ENCODE results near the gene SEC14L6. TPM values are rescaled to one million over a fixed set of nuclear protein-coding genes. Genes with fewer than 3 reads are reported as not detected.
"Not testable (repeated sequence)": the region's sequence is repeated elsewhere in the genome, so short reads cannot be mapped to it uniquely, and the experiment has no call there.

The SEC14L6 gene
- total RNA-seq, 4 donors from 2014 or later: 7.7 to 72.1 (median 45.0) TPM

DNA sequence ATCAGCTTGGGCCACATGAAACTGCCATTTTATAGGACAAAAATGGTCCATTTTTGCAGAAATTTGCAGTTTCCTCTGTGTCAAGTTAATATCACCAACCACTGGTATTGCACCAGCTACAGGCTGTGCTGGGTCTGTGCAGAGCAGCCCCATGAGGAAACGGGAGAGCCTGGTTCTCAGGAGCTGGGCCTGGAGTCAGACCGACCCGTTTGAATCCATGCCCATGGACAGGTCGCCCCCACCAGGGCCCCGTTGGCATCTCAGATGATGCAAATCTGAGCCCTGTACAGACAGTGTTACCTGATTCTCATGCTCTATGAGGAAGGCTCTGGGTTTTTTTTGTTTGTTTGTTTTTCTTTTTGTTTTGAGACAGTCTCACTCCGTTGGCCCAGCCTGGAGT, 9.8 kb upstream of the SEC14L6 start:
- no peak for DNase-seq (ENCODE audit: low spot score in 2 of 2)
- 65 to 79% methylated on average over 6 of the region's 6 CpGs for WGBS, 2 donors
- TF ChIP-seq POLR2A (IDR thresholded peaks at IDR 0.05): no peak
- TF ChIP-seq, protein P1, sequence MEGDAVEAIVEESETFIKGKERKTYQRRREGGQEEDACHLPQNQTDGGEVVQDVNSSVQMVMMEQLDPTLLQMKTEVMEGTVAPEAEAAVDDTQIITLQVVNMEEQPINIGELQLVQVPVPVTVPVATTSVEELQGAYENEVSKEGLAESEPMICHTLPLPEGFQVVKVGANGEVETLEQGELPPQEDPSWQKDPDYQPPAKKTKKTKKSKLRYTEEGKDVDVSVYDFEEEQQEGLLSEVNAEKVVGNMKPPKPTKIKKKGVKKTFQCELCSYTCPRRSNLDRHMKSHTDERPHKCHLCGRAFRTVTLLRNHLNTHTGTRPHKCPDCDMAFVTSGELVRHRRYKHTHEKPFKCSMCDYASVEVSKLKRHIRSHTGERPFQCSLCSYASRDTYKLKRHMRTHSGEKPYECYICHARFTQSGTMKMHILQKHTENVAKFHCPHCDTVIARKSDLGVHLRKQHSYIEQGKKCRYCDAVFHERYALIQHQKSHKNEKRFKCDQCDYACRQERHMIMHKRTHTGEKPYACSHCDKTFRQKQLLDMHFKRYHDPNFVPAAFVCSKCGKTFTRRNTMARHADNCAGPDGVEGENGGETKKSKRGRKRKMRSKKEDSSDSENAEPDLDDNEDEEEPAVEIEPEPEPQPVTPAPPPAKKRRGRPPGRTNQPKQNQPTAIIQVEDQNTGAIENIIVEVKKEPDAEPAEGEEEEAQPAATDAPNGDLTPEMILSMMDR (IDR thresholded peaks at IDR 0.05): no peak
- no peak overlapping the region for H3K4me3 ChIP-seq (ENCODE audit: low read depth, poor library complexity, severe bottlenecking)
- intact Hi-C loops (cut with DNase I; ENCODE audit: low total_unique reads): no loop called here

DNA sequence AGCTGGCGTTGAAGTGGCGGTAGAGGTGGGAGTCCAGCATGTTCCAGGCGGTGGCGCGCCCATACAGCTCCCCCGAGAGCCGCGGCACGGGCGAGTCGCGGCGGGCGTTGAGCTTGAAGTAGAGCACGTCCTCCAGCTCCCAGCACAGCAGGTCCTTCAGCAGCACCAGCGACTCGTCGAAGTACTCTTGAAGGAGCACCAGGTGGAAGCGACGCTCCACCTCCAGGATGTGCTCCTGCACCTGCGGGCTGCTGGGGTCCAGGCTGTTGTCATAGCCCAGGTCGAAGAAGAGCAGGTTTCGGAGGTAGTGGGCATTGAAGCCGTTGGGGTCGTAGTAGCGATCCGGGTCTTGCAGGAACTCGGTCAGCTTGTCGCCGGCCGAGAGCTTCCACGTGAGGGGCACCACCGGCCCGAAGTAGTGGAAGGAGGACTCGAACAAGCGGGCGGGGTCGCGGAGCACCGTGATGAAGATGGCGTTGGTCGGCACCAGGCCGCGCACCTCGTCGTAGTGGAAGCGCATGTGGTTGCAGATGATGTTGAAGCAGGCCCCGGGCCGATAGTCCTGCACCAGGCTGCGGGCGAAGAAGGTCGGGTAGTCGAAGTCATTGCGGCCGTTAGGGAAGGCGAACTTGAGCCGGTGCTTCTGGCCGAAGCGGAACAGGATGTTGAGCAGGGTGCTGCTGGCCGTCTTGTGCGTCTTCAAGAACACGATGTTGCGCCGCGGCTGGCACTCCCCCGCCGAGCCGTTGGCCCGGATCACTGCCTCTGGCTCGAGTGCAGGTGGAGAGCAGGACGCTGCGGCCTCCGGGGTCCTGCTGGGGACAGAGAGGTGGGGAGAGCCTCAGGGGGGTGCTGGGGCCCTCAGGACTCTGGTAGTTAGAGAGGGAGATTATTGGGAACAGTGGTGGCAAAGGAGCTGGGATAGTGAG, 9.0 kb upstream of the SEC14L6 start:
- H3K4me3 ChIP-seq (ENCODE audit: low read depth, poor library complexity, severe bottlenecking): no peak overlapping the region
- intact Hi-C loops (cut with DNase I; ENCODE audit: low total_unique reads): no loop called here
- no peak for DNase-seq (ENCODE audit: low spot score in 2 of 2)
- no peak for TF ChIP-seq POLR2A (IDR thresholded peaks at IDR 0.05)
- TF ChIP-seq, protein P1 (IDR thresholded peaks at IDR 0.05): no peak
- 95 to 96% methylated on average over 73 of the region's 73 CpGs for WGBS, 2 donors

DNA sequence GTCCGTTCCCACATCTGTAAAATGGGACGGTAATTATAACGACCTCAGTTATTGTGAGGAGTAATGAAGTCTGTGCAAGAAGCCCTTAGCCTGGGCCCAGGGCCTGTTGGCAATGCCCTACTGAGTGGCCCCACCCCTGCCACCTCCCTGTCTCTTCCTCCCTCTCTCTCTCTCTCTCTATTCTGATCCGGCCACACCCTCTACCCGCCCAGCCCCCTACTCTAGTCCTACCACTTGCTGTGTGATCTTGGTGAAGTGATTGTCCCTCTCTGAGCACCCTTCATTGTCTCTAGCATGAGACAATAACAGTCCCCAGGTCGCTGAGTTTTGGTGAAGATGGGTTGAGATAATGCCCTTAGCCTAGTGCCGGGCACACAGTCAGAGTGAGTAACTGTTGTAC, 7.4 kb upstream of the SEC14L6 start:
- intact Hi-C loops (cut with DNase I; ENCODE audit: low total_unique reads): no loop called here
- no peak overlapping the region for H3K4me3 ChIP-seq (ENCODE audit: low read depth, poor library complexity, severe bottlenecking)
- no peak for DNase-seq (ENCODE audit: low spot score in 2 of 2)
- WGBS, 2 donors: 73 to 75% methylated on average over 7 of the region's 7 CpGs
- TF ChIP-seq, protein P1 (IDR thresholded peaks at IDR 0.05): no peak
- TF ChIP-seq POLR2A (IDR thresholded peaks at IDR 0.05): no peak

DNA sequence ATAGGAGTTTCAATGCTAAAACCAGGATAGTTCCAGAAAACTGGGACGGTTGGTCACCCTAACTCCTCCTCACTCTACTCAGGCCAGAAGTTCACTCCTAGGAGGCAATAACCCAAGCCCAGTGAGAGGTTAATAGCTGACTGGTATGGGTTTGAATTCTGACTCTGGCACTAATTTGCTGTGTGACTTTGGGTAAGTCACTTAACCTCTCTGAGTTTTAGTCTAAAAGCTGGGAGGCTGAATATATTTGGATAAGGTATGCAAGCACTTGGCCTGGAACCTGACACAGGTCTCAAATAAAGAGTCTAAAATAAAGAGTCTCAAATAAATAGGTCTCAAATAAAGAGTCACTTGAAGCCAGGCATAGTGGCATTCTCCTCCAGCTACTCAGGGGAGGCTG, 6.2 kb upstream of the SEC14L6 start:
- WGBS, 2 donors: 0 to 57% methylated on average over 1 of the region's 1 CpG

DNA sequence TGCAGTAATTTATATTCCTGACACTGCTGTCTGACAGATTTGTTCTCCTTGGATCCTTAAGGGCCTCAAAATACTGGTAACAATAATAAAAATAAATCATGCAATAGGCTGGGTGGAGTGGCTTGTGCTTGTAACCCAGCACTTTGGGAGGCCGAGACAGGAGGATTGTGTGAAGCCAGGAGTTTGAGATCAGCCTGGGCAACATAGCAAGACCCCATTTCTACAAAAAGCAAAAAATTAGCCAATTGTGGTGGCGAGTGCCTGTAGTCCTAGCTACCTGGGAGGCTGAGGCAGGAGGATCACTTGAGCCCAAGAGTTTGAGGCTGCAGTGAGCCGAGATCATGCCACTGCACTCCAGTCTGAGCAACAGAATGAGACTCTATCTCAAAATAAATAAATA, 5.3 kb upstream of the SEC14L6 start:
- DNase-seq (ENCODE audit: low spot score in 2 of 2); H3K4me3 ChIP-seq (ENCODE audit: low read depth, poor library complexity, severe bottlenecking); intact Hi-C loops (cut with DNase I; ENCODE audit: low total_unique reads): not testable (repeated sequence)
- 94 to 96% methylated on average over 3 of the region's 3 CpGs for WGBS, 2 donors

More for the DNA sequence above, 6.2 kb upstream of the SEC14L6 start:
- TF ChIP-seq, protein P1 (IDR thresholded peaks at IDR 0.05): no peak
- no peak for TF ChIP-seq POLR2A (IDR thresholded peaks at IDR 0.05)
- H3K4me3 ChIP-seq (ENCODE audit: low read depth, poor library complexity, severe bottlenecking): no peak overlapping the region
- DNase-seq (ENCODE audit: low spot score in 2 of 2): no peak
- intact Hi-C loops (cut with DNase I; ENCODE audit: low total_unique reads): no loop called here

DNA sequence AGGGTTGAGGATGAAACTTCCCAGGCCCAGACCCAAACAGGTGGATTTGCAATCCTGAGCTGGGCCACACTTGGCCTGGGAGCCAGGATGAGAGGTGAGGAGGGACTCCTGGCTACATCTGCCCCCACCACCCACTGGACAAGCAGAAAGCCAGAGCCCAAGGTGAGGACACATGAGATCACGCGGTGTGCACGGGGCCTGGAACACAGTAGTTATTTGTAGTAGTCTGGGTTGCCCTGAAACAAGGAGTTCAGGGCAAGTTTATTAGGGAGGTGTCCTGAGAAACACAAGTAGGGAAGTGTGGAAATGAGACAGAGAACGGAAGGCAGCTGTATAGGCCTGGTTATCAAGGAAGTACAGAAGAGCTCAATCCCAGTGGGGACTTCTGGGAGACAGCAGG, 647 bp upstream of the SEC14L6 start:
- 83 to 90% methylated on average over 4 of the region's 4 CpGs for WGBS, 2 donors
- no peak overlapping the region for H3K4me3 ChIP-seq (ENCODE audit: low read depth, poor library complexity, severe bottlenecking)

More for the DNA sequence above, 647 bp upstream of the SEC14L6 start:
- no peak for DNase-seq (ENCODE audit: low spot score in 2 of 2)
- intact Hi-C loops (cut with DNase I; ENCODE audit: low total_unique reads): no loop called here
- TF ChIP-seq POLR2A (IDR thresholded peaks at IDR 0.05): no peak
- TF ChIP-seq, protein P1 (IDR thresholded peaks at IDR 0.05): no peak

Data from lower leg skin (tissue), 4 donors.